Upper lobe of left lung (tissue), 6 donors: ENCODE measurements around the gene MRPL42. TPM values are rescaled to one million over a fixed set of nuclear protein-coding genes. Genes with fewer than 3 reads are reported as not detected.

Experiments
- ATAC-seq, 2 donors: fragments of 200-7000 bp; cut with Tn5 transposase; one replicate each; pipeline ENCODE4 v1.9.1; 2022; ENCODE audit warnings: mild to moderate bottlenecking in 2 of 2, moderate library complexity in 2 of 2; ENCODE audit not compliant: low FRiP score in 2 of 2
- DNase-seq, 2 donors: peaks; one replicate each; pipeline ENCODE4 v3.0.0-alpha.2; 2019 to 2020
- H3K27ac ChIP-seq, 4 donors: fragments of 200-600 bp; sonication (generic); one replicate each; pipeline ENCODE4 v1.5.1; 2016 to 2019
- H3K27me3 ChIP-seq, 4 donors: fragments of 200-600 bp; sonication (generic); one replicate each; pipeline ENCODE4 v1.5.1; 2017 to 2019
- H3K36me3 ChIP-seq, 4 donors: fragments of 200-600 bp; sonication (generic); one replicate each; pipeline ENCODE4 v1.5.1; 2016 to 2019
- H3K4me1 ChIP-seq, 4 donors: fragments of 200-600 bp; sonication (generic); one replicate each; pipeline ENCODE4 v1.5.1; 2018 to 2019
- H3K4me3 ChIP-seq, 4 donors: fragments of 200-600 bp; sonication (generic); one replicate each; pipeline ENCODE4 v1.5.1; 2017 to 2019; ENCODE audit warnings: mild to moderate bottlenecking in 2 of 4, moderate library complexity in 1 of 4
- H3K9me3 ChIP-seq, 4 donors: fragments of 200-600 bp; sonication (generic); one replicate each; pipeline ENCODE4 v1.5.1; 2018 to 2019
- EP300 ChIP-seq, 4 donors: sonication (generic); formaldehyde crosslinking; IDR thresholded peaks; one replicate each; pipeline ENCODE4 v1.5.1; 2017; ENCODE audit warnings: antibody characterized with exemption in 4 of 4, control low read depth in 2 of 4
- POLR2A ChIP-seq, 4 donors: fragments of 450-650 bp; IDR thresholded peaks; one replicate each; pipeline ENCODE4 v1.5.1; 2016 to 2017; ENCODE audit warnings: antibody characterized with exemption in 4 of 4, mild to moderate bottlenecking in 2 of 4
- POLR2AphosphoS5 ChIP-seq, 2 donors: sonication (generic); formaldehyde crosslinking; IDR thresholded peaks; one replicate each; pipeline ENCODE4 v1.5.1; 2017; ENCODE audit warnings: antibody characterized with exemption in 2 of 2
- WGBS, 2 donors: methylation state at CpG; one replicate each; pipeline ENCODE4 v1.1.5; 2017 to 2018; 5-methylcytosine and 5-hydroxymethylcytosine counted together
- total RNA-seq, 6 donors: library from RNA; depleted of rRNA in 4 of 6; stranded (reverse); fragments of >200 nt in 4 of 6; gene quantifications; one replicate each; pipeline versions ENCODE4 v1.1.0 to v1.2.1, GENCODE V29; 2016 to 2021
- TF ChIP-seq, protein P1 (sequence below), 6 experiments: fragments of 450-650 bp in 4 of 6; fragments of 200-600 bp in 2 of 6; sonication (generic) in 2 of 6; IDR thresholded peaks; one replicate each; pipeline ENCODE4 v1.5.1; 2016 to 2019; ENCODE audit warnings: antibody characterized with exemption in 6 of 6
- donor health status: DM: no; HTN: no; CAD: no; lungs with moderate emphysema.
- donor health status: DM: no; HTN: yes; CAD: no; lungs with severe emphysema.

Gene MRPL42
- total RNA-seq, 6 donors from 2014 or later: 15.5 to 63.8 (median 36.7) TPM

DNA sequence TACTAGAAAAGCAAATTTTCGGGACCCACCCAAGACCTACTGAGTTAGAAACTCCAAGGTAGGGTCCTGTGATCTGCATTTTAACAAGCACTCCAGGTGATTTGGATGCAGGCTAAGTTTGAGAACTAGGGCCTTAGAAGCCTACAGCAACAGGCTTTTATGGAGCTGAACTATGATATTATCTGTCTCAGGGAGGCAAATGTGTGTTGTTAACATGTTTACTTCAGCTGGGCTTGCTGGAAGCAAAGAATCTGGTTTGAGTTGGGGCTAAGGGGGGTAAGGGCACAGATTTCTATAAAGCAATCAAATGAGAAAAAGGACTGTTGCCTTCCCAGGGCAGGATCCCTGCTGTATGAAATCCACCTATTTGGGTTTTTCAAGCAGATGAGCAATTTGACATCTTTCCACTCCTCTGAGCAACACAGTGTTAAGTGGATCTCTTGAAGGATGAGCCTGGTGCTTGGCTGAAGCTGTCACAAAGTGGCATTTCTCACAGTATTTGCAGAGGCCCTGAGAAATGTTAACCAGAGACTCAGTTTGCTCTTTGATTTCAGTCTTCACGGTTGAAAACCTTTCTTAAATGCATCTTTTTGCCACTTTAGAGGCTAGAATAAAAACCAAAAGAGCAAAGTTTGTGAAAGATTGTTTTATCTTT lies 68.9 kb downstream of the MRPL42 start:
- Histone ChIP-seq H3K4me3 (no peak overlapping the region), H3K9me3 (no peaks in the 10 kb centered on the region), H3K27ac (no peak overlapping the region), H3K4me1 (no peaks in the 10 kb centered on the region), H3K36me3 (no peaks in the 10 kb centered on the region), H3K27me3 (no peaks in the 10 kb centered on the region)
- ATAC-seq (no peak), DNase-seq (no peak)
- 81 to 83% methylated on average over 2 of the region's 2 CpGs for WGBS, 2 donors
- TF ChIP-seq EP300 (IDR thresholded peaks at IDR 0.05) (no peak), POLR2A (IDR thresholded peaks at IDR 0.05) (no peak), POLR2AphosphoS5 (IDR thresholded peaks at IDR 0.05) (no peak)
- TF ChIP-seq, protein P1, sequence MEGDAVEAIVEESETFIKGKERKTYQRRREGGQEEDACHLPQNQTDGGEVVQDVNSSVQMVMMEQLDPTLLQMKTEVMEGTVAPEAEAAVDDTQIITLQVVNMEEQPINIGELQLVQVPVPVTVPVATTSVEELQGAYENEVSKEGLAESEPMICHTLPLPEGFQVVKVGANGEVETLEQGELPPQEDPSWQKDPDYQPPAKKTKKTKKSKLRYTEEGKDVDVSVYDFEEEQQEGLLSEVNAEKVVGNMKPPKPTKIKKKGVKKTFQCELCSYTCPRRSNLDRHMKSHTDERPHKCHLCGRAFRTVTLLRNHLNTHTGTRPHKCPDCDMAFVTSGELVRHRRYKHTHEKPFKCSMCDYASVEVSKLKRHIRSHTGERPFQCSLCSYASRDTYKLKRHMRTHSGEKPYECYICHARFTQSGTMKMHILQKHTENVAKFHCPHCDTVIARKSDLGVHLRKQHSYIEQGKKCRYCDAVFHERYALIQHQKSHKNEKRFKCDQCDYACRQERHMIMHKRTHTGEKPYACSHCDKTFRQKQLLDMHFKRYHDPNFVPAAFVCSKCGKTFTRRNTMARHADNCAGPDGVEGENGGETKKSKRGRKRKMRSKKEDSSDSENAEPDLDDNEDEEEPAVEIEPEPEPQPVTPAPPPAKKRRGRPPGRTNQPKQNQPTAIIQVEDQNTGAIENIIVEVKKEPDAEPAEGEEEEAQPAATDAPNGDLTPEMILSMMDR (IDR thresholded peaks at IDR 0.05): no peak

DNA sequence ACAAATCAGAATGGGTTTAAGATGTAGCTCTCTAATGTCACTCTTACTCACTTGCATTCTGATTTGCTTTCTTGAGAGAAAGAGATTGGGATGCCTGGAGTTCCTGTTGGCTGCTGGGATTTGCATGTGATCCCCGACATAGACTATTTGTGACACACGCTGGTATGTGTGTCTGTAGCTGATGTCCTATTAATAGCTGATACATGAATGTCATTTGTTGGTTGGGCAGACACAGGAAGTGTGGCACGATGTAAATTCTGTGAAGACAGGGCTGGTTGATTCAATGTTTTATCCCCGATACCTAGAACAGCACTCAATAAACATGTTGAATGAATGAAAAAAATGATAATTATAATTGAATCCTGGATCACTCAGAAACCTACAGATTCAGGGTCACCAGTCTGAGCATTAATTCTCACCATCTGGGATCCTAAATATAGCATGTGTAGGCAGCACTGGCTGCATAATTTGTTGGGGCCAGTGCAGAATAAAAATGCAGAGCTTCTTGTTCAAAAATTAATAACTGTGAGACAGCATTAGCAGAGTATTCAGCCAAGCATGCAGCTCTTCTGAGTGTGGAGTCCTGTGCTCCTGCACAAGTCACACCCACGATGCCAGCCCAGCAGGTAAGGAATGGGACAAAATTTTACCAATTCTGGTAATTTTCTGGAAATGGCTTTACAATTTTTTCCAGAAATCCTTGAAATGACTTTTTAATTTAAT lies 69.6 kb downstream of the MRPL42 start:
- Histone ChIP-seq H3K9me3 (no peaks in the 10 kb centered on the region), H3K27ac (no peak overlapping the region), H3K36me3 (no peaks in the 10 kb centered on the region), H3K27me3 (no peaks in the 10 kb centered on the region), H3K4me3 (no peak overlapping the region), H3K4me1 (peaks cover 0 to 6% (median 3%) of the 10 kb centered on the region in 4 donors)
- 47 to 58% methylated on average over 5 of the region's 5 CpGs for WGBS, 2 donors
- DNase-seq: no peak
- no peak for ATAC-seq
- no peak for TF ChIP-seq EP300 (IDR thresholded peaks at IDR 0.05)
- TF ChIP-seq, protein P1 (IDR thresholded peaks at IDR 0.05): no peak
- TF ChIP-seq POLR2AphosphoS5 (IDR thresholded peaks at IDR 0.05): no peak
- no peak for TF ChIP-seq POLR2A (IDR thresholded peaks at IDR 0.05)

DNA sequence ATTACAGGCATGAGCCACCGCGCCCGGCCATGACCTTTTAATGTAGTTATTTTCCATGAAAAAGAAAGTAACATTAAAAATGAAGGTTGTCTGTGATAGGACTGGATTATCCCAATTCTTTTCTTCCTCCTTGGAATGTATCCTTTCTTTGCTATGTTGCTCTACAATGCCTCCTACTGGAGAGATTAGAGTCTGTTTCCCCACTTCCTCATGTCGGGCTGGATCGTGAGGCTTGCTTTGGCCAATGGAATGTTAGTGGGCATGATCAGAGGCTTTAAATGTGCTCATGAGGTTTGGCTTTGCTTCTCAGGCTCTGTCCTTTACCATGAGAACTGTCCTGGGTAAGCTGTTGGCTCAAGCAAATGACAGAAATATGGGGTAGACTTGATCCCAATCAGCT lies 70.5 kb downstream of the MRPL42 start:
- no peak overlapping the region for H3K27ac ChIP-seq

DNA sequence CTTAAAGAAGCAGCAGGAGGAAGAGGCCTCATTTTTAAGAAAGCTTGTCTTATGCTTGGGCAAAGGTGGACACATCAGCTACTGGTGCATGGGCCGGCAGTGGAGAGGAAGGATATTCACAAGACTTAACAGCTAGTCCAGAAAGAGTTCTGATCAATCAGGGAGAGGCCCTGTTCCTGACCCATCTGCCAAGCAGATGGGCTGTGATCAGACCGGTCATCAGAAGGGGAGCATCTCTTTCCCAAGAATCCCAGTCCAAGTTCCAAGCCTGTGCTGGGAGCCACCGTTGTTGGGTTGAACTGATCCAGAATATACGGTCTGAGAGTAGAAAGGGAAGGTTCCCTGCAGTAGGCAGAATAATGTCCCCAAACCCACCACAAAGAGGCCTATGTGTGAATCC lies 72.5 kb downstream of the MRPL42 start:
- no peaks in the 10 kb centered on the region for H3K9me3 ChIP-seq
- no peak for ATAC-seq
- H3K27me3 ChIP-seq: no peaks in the 10 kb centered on the region
- peaks cover 0 to 2% (median 0%) of the 10 kb centered on the region in 4 donors for H3K36me3 ChIP-seq
- no peak for TF ChIP-seq POLR2AphosphoS5 (IDR thresholded peaks at IDR 0.05)
- TF ChIP-seq, protein P1 (IDR thresholded peaks at IDR 0.05): no peak
- TF ChIP-seq POLR2A (IDR thresholded peaks at IDR 0.05): no peak
- TF ChIP-seq EP300 (IDR thresholded peaks at IDR 0.05): no peak
- WGBS, 2 donors: 94 to 96% methylated on average over 4 of the region's 4 CpGs
- no peak overlapping the region for H3K4me3 ChIP-seq
- H3K4me1 ChIP-seq: peaks cover 0 to 13% (median 4%) of the 10 kb centered on the region in 4 donors
- DNase-seq: no peak
- H3K27ac ChIP-seq: no peak overlapping the region

More for the DNA sequence above, 70.5 kb downstream of the MRPL42 start:
- Histone ChIP-seq H3K27me3 (no peaks in the 10 kb centered on the region), H3K4me1 (peaks cover 0 to 13% (median 4%) of the 10 kb centered on the region in 4 donors), H3K4me3 (no peak overlapping the region), H3K9me3 (no peaks in the 10 kb centered on the region), H3K36me3 (no peaks in the 10 kb centered on the region)
- no peak for DNase-seq
- TF ChIP-seq, protein P1 (IDR thresholded peaks at IDR 0.05): no peak
- TF ChIP-seq EP300 (IDR thresholded peaks at IDR 0.05): no peak
- no peak for ATAC-seq
- WGBS, 2 donors: 89 to 96% methylated on average over 5 of the region's 5 CpGs
